CD4-positive, alpha-beta T cell (primary cell): Measurements from ENCODE around the gene TMEM54. TPM values are rescaled to one million over a fixed set of nuclear protein-coding genes. Genes with fewer than 3 reads are reported as not detected.
"Not testable (repeated sequence)": the region's sequence is repeated elsewhere in the genome, so short reads cannot be mapped to it uniquely, and the experiment has no call there.

Experiments
- ATAC-seq: fragments of 200-7000 bp; cut with Tn5 transposase; one replicate; pipeline ENCODE4 v1.10.0; 2022; ENCODE audit warnings: mild to moderate bottlenecking; ENCODE audit not compliant: poor library complexity
- CTCF ChIA-PET: fragments of 350-600 bp; sonication (Branson Sonifier 250); formaldehyde crosslinking; loops from one replicate; lab custom pipeline; 2021; ENCODE audit warnings: antibody characterized with exemption, inconsistent platforms; lab: Charles Lee
- POLR2A ChIA-PET: fragments of 350-600 bp; sonication (Branson Sonifier 250); formaldehyde crosslinking; loops from one replicate; lab custom pipeline; 2021; ENCODE audit warnings: antibody characterized with exemption, inconsistent platforms; lab: Charles Lee
- DNase-seq, 14 experiments: peaks; one replicate each; pipeline ENCODE4 v3.0.0-alpha.2; 2013 to 2020; ENCODE audit warnings: mixed read lengths in 2 of 14
- H3K27ac ChIP-seq, 2 donors: one replicate each; pipeline versions ENCODE4 v1.5.1 to v1.7.0; 2013; ENCODE audit warnings: low read length in 2 of 2, low read depth in 1 of 2, mild to moderate bottlenecking in 1 of 2
- H3K27me3 ChIP-seq, 2 experiments: 1 replicate in 1 of 2; 2 replicates in 1 of 2; pipeline versions ENCODE4 v1.6.1 to v1.7.0; 2013; ENCODE audit warnings: low read length in 2 of 2, control low read depth in 1 of 2, mild to moderate bottlenecking in 1 of 2, moderate library complexity in 1 of 2; ENCODE audit not compliant: insufficient read depth in 2 of 2, control insufficient read depth in 1 of 2
- H3K36me3 ChIP-seq: one replicate; pipeline ENCODE4 v1.6.1; 2013; ENCODE audit warnings: low read length, control low read depth; ENCODE audit not compliant: insufficient read depth
- H3K4me1 ChIP-seq: one replicate; pipeline ENCODE4 v1.6.1; 2013; ENCODE audit warnings: low read length, control low read depth; ENCODE audit not compliant: insufficient read depth
- H3K4me3 ChIP-seq: one replicate; pipeline ENCODE4 v1.5.1; 2013; ENCODE audit warnings: mild to moderate bottlenecking, low read length, moderate library complexity
- H3K9me3 ChIP-seq, 2 experiments: 1 replicate in 1 of 2; 2 replicates in 1 of 2; pipeline versions ENCODE4 v1.6.1 to v1.7.0; 2013; ENCODE audit warnings: low read length in 2 of 2, mild to moderate bottlenecking in 2 of 2, control low read depth in 1 of 2, moderate library complexity in 1 of 2; ENCODE audit not compliant: control insufficient read depth in 1 of 2, insufficient read depth in 1 of 2
- H3K27ac Mint-ChIP-seq: one replicate; pipeline ENCODE4 v1.8.0; 2020; ENCODE audit warnings: mixed read lengths
- H3K27me3 Mint-ChIP-seq: one replicate; pipeline ENCODE4 v1.8.0; 2021; ENCODE audit warnings: mixed read lengths
- H3K36me3 Mint-ChIP-seq: one replicate; pipeline ENCODE4 v1.8.0; 2021; ENCODE audit warnings: low read depth, mixed read lengths
- H3K4me1 Mint-ChIP-seq: one replicate; pipeline ENCODE4 v1.8.0; 2021; ENCODE audit warnings: low read depth, mixed read lengths
- H3K4me3 Mint-ChIP-seq: one replicate; pipeline ENCODE4 v1.8.0; 2020; ENCODE audit warnings: mild to moderate bottlenecking, mixed read lengths
- H3K9me3 Mint-ChIP-seq: one replicate; pipeline ENCODE4 v1.8.0; 2020; ENCODE audit warnings: mixed read lengths
- CTCF ChIP-seq: fragments of 200-600 bp; IDR thresholded peaks from one replicate; pipeline ENCODE4 v1.8.0; 2022; ENCODE audit warnings: antibody characterized with exemption, mild to moderate bottlenecking
- intact Hi-C, 2 experiments: fragments of 100-400 bp; cut with DNase I in 1 of 2; cut with micrococcal nuclease in 1 of 2; formaldehyde crosslinking; loops; one replicate each; pipeline versions ENCODE4 v1.15.1 to v1.9.0; 2023 to 2025; cut with DNase I, micrococcal nuclease
- total RNA-seq, 174 experiments: library from RNA in 2 of 174; stranded (reverse) in 2 of 174; gene quantifications; one replicate each; pipeline ENCODE4 v1.2.3 and lab custom pipeline; 2021 to 2026

The TMEM54 gene
- total RNA-seq, 2 experiments from 2014 or later: not detected

- intact Hi-C loops: no loop called here
- H3K9me3 ChIP-seq: no peaks in the 10 kb centered on the region
- no peaks in the 10 kb centered on the region for H3K4me1 ChIP-seq
- no peaks in the 10 kb centered on the region for H3K9me3 Mint-ChIP-seq
- peaks cover 10% of the 10 kb centered on the region for H3K27me3 Mint-ChIP-seq
- TF ChIP-seq CTCF: no peak
- no peak overlapping the region for H3K4me3 Mint-ChIP-seq
- H3K27me3 ChIP-seq: peaks cover 0 to 7% of the 10 kb centered on the region in 2 experiments
- POLR2A ChIA-PET: no interaction called here
- H3K36me3 Mint-ChIP-seq: no peaks in the 10 kb centered on the region
- no peak overlapping the region for H3K4me3 ChIP-seq
- ATAC-seq (no peak), DNase-seq (no peak)
- H3K27ac ChIP-seq: no peak overlapping the region
- H3K36me3 ChIP-seq: no peaks in the 10 kb centered on the region
- CTCF ChIA-PET: no interaction called here
- H3K27ac Mint-ChIP-seq: no peak overlapping the region
- H3K4me1 Mint-ChIP-seq: no peaks in the 10 kb centered on the region
Measured at GRCh38 chr1:32910319-32910718, 9.1 kb upstream of the TMEM54 start.

GRCh38 chr1:32907435-32907834, 6.2 kb upstream of the TMEM54 start:
- ATAC-seq: no peak
- no peak overlapping the region for H3K4me3 Mint-ChIP-seq
- CTCF ChIA-PET: no interaction called here
- H3K27ac Mint-ChIP-seq: no peak overlapping the region
- no peak overlapping the region for H3K27ac ChIP-seq
- H3K36me3 Mint-ChIP-seq: no peaks in the 10 kb centered on the region
- H3K9me3 Mint-ChIP-seq: no peaks in the 10 kb centered on the region
- no peak overlapping the region for H3K4me3 ChIP-seq
- H3K4me1 ChIP-seq: no peaks in the 10 kb centered on the region
- no peaks in the 10 kb centered on the region for H3K4me1 Mint-ChIP-seq
- POLR2A ChIA-PET: no interaction called here
- H3K27me3 ChIP-seq: peaks cover 4 to 12% of the 10 kb centered on the region in 2 experiments
- no peak for DNase-seq
- peaks cover 26% of the 10 kb centered on the region for H3K27me3 Mint-ChIP-seq
- no peaks in the 10 kb centered on the region for H3K36me3 ChIP-seq
- no peaks in the 10 kb centered on the region for H3K9me3 ChIP-seq
- TF ChIP-seq CTCF: no peak
- intact Hi-C loops: no loop called here

- DNase-seq (no peak), ATAC-seq (no peak)
- intact Hi-C loops: no loop called here
- Mint-ChIP-seq H3K27me3 (peaks cover 33% of the 10 kb centered on the region), H3K4me3 (no peak overlapping the region), H3K36me3 (no peaks in the 10 kb centered on the region), H3K4me1 (peaks cover 4% of the 10 kb centered on the region), H3K27ac (no peak overlapping the region), H3K9me3 (no peaks in the 10 kb centered on the region)
- TF ChIP-seq CTCF: no peak
- Histone ChIP-seq H3K27me3 (peaks cover 9 to 13% of the 10 kb centered on the region in 2 experiments), H3K9me3 (peaks cover 0 to 3% of the 10 kb centered on the region in 2 experiments), H3K27ac (no peak overlapping the region), H3K4me1 (peaks cover 1% of the 10 kb centered on the region), H3K4me3 (no peak overlapping the region), H3K36me3 (no peaks in the 10 kb centered on the region)
- POLR2A ChIA-PET: interaction anchor here (0.6 kb wide), 1 partner anchor 77 kb away, joined by 3 read pairs; no protein-coding TSS in a partner anchor
- CTCF ChIA-PET: no interaction called here
Measured at GRCh38 chr1:32906654-32907053, 5.5 kb upstream of the TMEM54 start.

GRCh38 chr1:32905588-32905987, 4.4 kb upstream of the TMEM54 start:
- peaks cover 39% of the 10 kb centered on the region for H3K27me3 Mint-ChIP-seq
- H3K27ac ChIP-seq, H3K4me3 ChIP-seq, H3K9me3 Mint-ChIP-seq, H3K36me3 Mint-ChIP-seq, DNase-seq, POLR2A ChIA-PET, ATAC-seq, H3K4me1 ChIP-seq, CTCF ChIA-PET, H3K36me3 ChIP-seq, H3K9me3 ChIP-seq, intact Hi-C loops, H3K4me3 Mint-ChIP-seq, H3K27ac Mint-ChIP-seq, H3K4me1 Mint-ChIP-seq: not testable (repeated sequence)
- peaks cover 16 to 17% of the 10 kb centered on the region in 2 experiments for H3K27me3 ChIP-seq
